Left lobe of liver (tissue), 2 donors: ENCODE measurements around the gene VDR. TPM values are rescaled to one million over a fixed set of nuclear protein-coding genes. Genes with fewer than 3 reads are reported as not detected.

Source experiments
- ATAC-seq: fragments of 200-7000 bp; cut with Tn5 transposase; one replicate; pipeline ENCODE4 v1.9.1; 2020; ENCODE audit warnings: mild to moderate bottlenecking, moderate library complexity
- DNase-seq: peaks from one replicate; pipeline ENCODE4 v3.0.0-alpha.2; 2020; ENCODE audit warnings: low spot score
- total RNA-seq: library from RNA; stranded (reverse); gene quantifications from one replicate; pipeline ENCODE4 v1.2.1, GENCODE V29; 2021
- donor health status: DM: no; HTN: no; CAD: no; lungs with moderate emphysema.
- donor health status: DM: no; HTN: yes; CAD: no.

VDR gene
- total RNA-seq, 1 donor from 2014 or later = 0.28 TPM

GRCh38 chr12:47931187-47931586, 26.4 kb upstream of the VDR start:
- DNase-seq (no peak), ATAC-seq (no peak)

- DNase-seq (no peak), ATAC-seq (no peak)
Measured at GRCh38 chr12:47930634-47931033, 25.8 kb upstream of the VDR start.

GRCh38 chr12:47927346-47927745, 22.6 kb upstream of the VDR start:
- DNase-seq (no peak), ATAC-seq (no peak)

- ATAC-seq (no peak), DNase-seq (no peak)
Measured at GRCh38 chr12:47921907-47922306, 17.1 kb upstream of the VDR start.

GRCh38 chr12:47920913-47921312, 16.1 kb upstream of the VDR start:
- DNase-seq = no peak
- ATAC-seq = no peak

- DNase-seq = no peak
- no peak for ATAC-seq
Measured at GRCh38 chr12:47913081-47913480, 8.3 kb upstream of the VDR start.

GRCh38 chr12:47912556-47912955, 7.8 kb upstream of the VDR start:
- DNase-seq = no peak
- ATAC-seq = no peak

- ATAC-seq (no peak), DNase-seq (no peak)
Measured at GRCh38 chr12:47910981-47911380, 6.2 kb upstream of the VDR start.

- DNase-seq (no peak), ATAC-seq (no peak)
Measured at GRCh38 chr12:47910486-47910885, 5.7 kb upstream of the VDR start.

- DNase-seq (no peak), ATAC-seq (no peak)
Measured at GRCh38 chr12:47909839-47910465, 5.2 kb upstream of the VDR start.

- ATAC-seq = no peak
Measured at GRCh38 chr12:47908738-47909137, 3.9 kb upstream of the VDR start.

GRCh38 chr12:47907851-47908454, 3.2 kb upstream of the VDR start:
- DNase-seq (no peak), ATAC-seq (no peak)

More at GRCh38 chr12:47908738-47909137, 3.9 kb upstream of the VDR start:
- no peak for DNase-seq

- ATAC-seq = no peak
- DNase-seq = no peak
Measured at GRCh38 chr12:47903927-47904712, 674 bp downstream of the VDR start.

GRCh38 chr12:47903151-47903611, 1.6 kb downstream of the VDR start:
- ATAC-seq (no peak), DNase-seq (no peak)

- DNase-seq (no peak), ATAC-seq (no peak)
Measured at GRCh38 chr12:47902131-47902639, 2.6 kb downstream of the VDR start.

- DNase-seq (no peak), ATAC-seq (no peak)
Measured at GRCh38 chr12:47901718-47902093, 3.1 kb downstream of the VDR start.

- DNase-seq = no peak
Measured at GRCh38 chr12:47901063-47901717, 3.6 kb downstream of the VDR start.

GRCh38 chr12:47900131-47901062, 4.4 kb downstream of the VDR start:
- DNase-seq (no peak), ATAC-seq (peak; percentile 41)

More at GRCh38 chr12:47901063-47901717, 3.6 kb downstream of the VDR start:
- ATAC-seq = no peak

- DNase-seq (no peak), ATAC-seq (no peak)
Measured at GRCh38 chr12:47899466-47899865, 5.3 kb downstream of the VDR start.

- ATAC-seq (no peak), DNase-seq (no peak)
Measured at GRCh38 chr12:47896633-47897032, 8.2 kb downstream of the VDR start.
